D721Med (cell line): Measurements from ENCODE around the gene RAD51.

Experiments used
- DNase-seq: peaks from one replicate; pipeline ENCODE4 v3.0.0; 2011; ENCODE audit warnings: low spot score; ENCODE audit not compliant: insufficient read length
- FAIRE-seq: peaks from 2 replicates; lab custom pipeline; 2011; peaks lifted over from hg19 to GRCh38; lab: Jason Lieb, UNC
- CTCF ChIP-seq: IDR thresholded peaks from 2 replicates; pipeline ENCODE4 v1.5.1; 2012; ENCODE audit warnings: mild to moderate bottlenecking, control low read depth; ENCODE audit not compliant: insufficient read depth; ENCODE audit errors: missing control alignments

The RAD51 gene

GRCh38 chr15:40759961-40760360 lies 65.0 kb downstream of the RAD51 start:
- FAIRE-seq (no peak), DNase-seq (no peak)
- TF ChIP-seq CTCF = no peak

GRCh38 chr15:40762919-40763800 lies 68.2 kb downstream of the RAD51 start:
- FAIRE-seq = no peak
- no peak for DNase-seq
- no peak for TF ChIP-seq CTCF

- FAIRE-seq (no peak), DNase-seq (no peak)
- no peak for TF ChIP-seq CTCF
Observed at GRCh38 chr15:40763801-40764628, 69.0 kb downstream of the RAD51 start, which contains the start of gene GCHFR. TSS of gene GCHFR (plus strand) at chr15:40764068. CDS start at chr15:40764181, 113 bp downstream.

GRCh38 chr15:40764629-40765103 lies 69.7 kb downstream of the RAD51 start:
- TF ChIP-seq CTCF = no peak
- DNase-seq (no peak), FAIRE-seq (no peak)

- TF ChIP-seq CTCF = no peak
- FAIRE-seq (no peak), DNase-seq (no peak)
Observed at GRCh38 chr15:40766194-40766815, 71.3 kb downstream of the RAD51 start.

GRCh38 chr15:40766906-40767837 lies 72.2 kb downstream of the RAD51 start:
- TF ChIP-seq CTCF = no peak
- DNase-seq (no peak), FAIRE-seq (no peak)
